ENCODE results near the gene PDSS2.

- TF ChIP-seq CTCF (IDR thresholded peaks at IDR 0.05) (no peak), TCF7L2 (IDR thresholded peaks at IDR 0.05; ENCODE audit: low read depth, low read length) (no peak)
Observed at GRCh38 chr6:107123501-107123900, 335.9 kb downstream of the PDSS2 start.

Measured in Panc1 (cell line).